ENCODE results near the gene BRINP1. TPM values are rescaled to one million over a fixed set of nuclear protein-coding genes. Genes with fewer than 3 reads are reported as not detected.

BRINP1 gene
- total and polyA plus RNA-seq, 2 donors (not counting 3 experiments of a cell fraction or from before 2014, with no cell fraction given), result 0.04 TPM; not detected in 1

DNA sequence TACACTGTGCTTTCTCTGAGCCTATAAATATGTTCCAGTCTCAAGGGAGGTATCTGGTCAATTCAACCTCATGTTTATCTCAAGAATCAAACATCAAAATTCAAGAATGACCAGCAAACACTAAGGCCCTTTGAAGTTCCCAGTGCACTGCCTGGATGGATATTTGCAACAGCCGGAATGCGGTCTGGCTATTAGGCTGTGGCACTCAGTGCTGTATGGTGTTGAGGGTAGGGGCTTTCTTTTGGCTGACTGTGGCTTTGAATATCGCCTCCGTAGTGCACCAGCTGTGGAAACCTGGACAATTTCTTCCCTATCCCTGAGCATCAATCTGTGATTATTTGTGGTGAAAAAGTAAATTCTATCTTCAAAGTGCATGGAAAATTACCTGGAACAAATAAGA, 220.4 kb downstream of the BRINP1 start:
- FAIRE-seq, result no peak
- Histone ChIP-seq H3K9ac (replicated peaks; ENCODE audit: extremely low read depth, insufficient read depth, low read length) (no peak overlapping the region), H3K9me1 (replicated peaks; ENCODE audit: control insufficient read depth, extremely low read depth, insufficient read depth, low read length) (no peaks in the 10 kb centered on the region), H3K9me3 (replicated peaks; ENCODE audit: control insufficient read depth, insufficient read depth, low read length) (peaks cover 3% of the 10 kb centered on the region), H2AFZ (ENCODE audit: low read depth, low read length) (no peak overlapping the region), H3K4me2 (ENCODE audit: insufficient read depth, low read length) (no peak overlapping the region), H3K4me3 (replicated peaks in 1 of 3; ENCODE audit: insufficient read depth in 1 of 3, low read depth in 1 of 3, low read length in 3 of 3) (no peak overlapping the region), H3K36me3 (ENCODE audit: control insufficient read depth in 2 of 2, extremely low read depth in 1 of 2, insufficient read depth in 2 of 2, low read length in 2 of 2) (no peaks in the 10 kb centered on the region), H3K27ac (ENCODE audit: insufficient read depth, low read depth, low read length) (no peak overlapping the region), H3K27me3 (ENCODE audit: control insufficient read depth in 2 of 2, insufficient read depth in 2 of 2, low read length in 2 of 2) (no peaks in the 10 kb centered on the region), H3K79me2 (ENCODE audit: control insufficient read depth, insufficient read depth, low read length) (no peaks in the 10 kb centered on the region), H3K4me1 (ENCODE audit: control insufficient read depth, extremely low read depth, insufficient read depth, low read length) (no peaks in the 10 kb centered on the region), H4K20me1 (replicated peaks; ENCODE audit: control insufficient read depth, extremely low read depth, insufficient read depth, low read length) (no peaks in the 10 kb centered on the region)
- intact Hi-C loops (cut with micrococcal nuclease) (no loop called here), dilution Hi-C loops (cut with MboI; ENCODE audit: extremely low pct_ligation_motif_present, low sequenced_read_pairs) (no loop called here)
- no TSS peak for BruUV-seq (replicated peaks)
- DNase-seq (ENCODE audit: low read depth, low spot score), result no peak
- TF ChIP-seq FOS (IDR thresholded peaks at IDR 0.05; ENCODE audit: borderline replicate concordance, insufficient read depth, low read length) (no peak), EZH2 (IDR thresholded peaks at IDR 0.05; ENCODE audit: borderline replicate concordance, low read depth, low read length, severe bottlenecking) (no peak), MAX (IDR thresholded peaks at IDR 0.05; ENCODE audit: insufficient read depth, insufficient read length) (no peak), CTCF (IDR thresholded peaks at IDR 0.05; ENCODE audit: extremely low read depth in 1 of 2, insufficient read depth in 1 of 2, low read depth in 1 of 2, low read length in 2 of 2) (no peak), MYC (IDR thresholded peaks at IDR 0.05; ENCODE audit: low read depth, low read length) (no peak), JUN (IDR thresholded peaks at IDR 0.05; ENCODE audit: borderline replicate concordance, insufficient read depth, insufficient read length, low read depth) (no peak)
- CTCF ChIA-PET, result no interaction called here
- POLR2A ChIA-PET, result no interaction called here

DNA sequence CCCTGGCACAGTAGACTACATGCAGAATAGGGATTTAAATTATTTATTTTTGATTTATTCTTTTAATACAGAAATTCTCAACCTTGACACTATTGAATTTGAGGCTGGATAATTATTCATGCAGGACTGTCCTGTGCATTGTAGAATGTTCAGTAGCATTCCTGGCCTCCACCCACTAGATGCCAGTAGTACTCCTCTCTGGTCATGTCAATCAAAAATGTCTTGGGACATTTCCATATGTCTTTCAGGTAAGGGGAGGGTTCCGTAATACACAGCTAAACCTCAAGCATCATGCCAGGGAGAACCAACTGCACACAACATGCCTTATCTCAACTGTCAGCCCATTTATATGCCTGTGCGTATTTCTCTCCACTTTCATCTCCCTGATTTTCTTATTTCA, 231.8 kb downstream of the BRINP1 start:
- ChIA-PET POLR2A (no interaction called here), CTCF (no interaction called here)
- no peak overlapping the region for H3K27ac ChIP-seq (ENCODE audit: insufficient read depth, low read depth, low read length)
- TF ChIP-seq GATA2 (IDR thresholded peaks at IDR 0.05; ENCODE audit: insufficient read depth, insufficient read length, low read depth, low read length), result no peak
- TF ChIP-seq EZH2 (IDR thresholded peaks at IDR 0.05; ENCODE audit: borderline replicate concordance, low read depth, low read length, severe bottlenecking), result no peak
- no peak for TF ChIP-seq JUN (IDR thresholded peaks at IDR 0.05; ENCODE audit: borderline replicate concordance, insufficient read depth, insufficient read length, low read depth)
- TF ChIP-seq FOS (IDR thresholded peaks at IDR 0.05; ENCODE audit: borderline replicate concordance, insufficient read depth, low read length), result no peak
- TF ChIP-seq MYC (IDR thresholded peaks at IDR 0.05; ENCODE audit: low read depth, low read length), result no peak
- no peak for TF ChIP-seq POLR2AphosphoS5 (IDR thresholded peaks at IDR 0.05; ENCODE audit: insufficient read depth, low read depth, low read length)
- no peak for TF ChIP-seq POLR2A (IDR thresholded peaks at IDR 0.05; ENCODE audit: low read depth, low read length)
- no peak for TF ChIP-seq MAX (IDR thresholded peaks at IDR 0.05; ENCODE audit: insufficient read depth, insufficient read length)
- TF ChIP-seq CTCF (IDR thresholded peaks at IDR 0.05; ENCODE audit: extremely low read depth in 1 of 2, insufficient read depth in 1 of 2, low read depth in 1 of 2, low read length in 2 of 2), result no peak
- H4K20me1 ChIP-seq (replicated peaks; ENCODE audit: control insufficient read depth, extremely low read depth, insufficient read depth, low read length), result no peaks in the 10 kb centered on the region
- H3K9me1 ChIP-seq (replicated peaks; ENCODE audit: control insufficient read depth, extremely low read depth, insufficient read depth, low read length), result no peaks in the 10 kb centered on the region
- dilution Hi-C loops (cut with MboI; ENCODE audit: extremely low pct_ligation_motif_present, low sequenced_read_pairs) (no loop called here), intact Hi-C loops (cut with micrococcal nuclease) (no loop called here)
- no peaks in the 10 kb centered on the region for H3K36me3 ChIP-seq (ENCODE audit: control insufficient read depth in 2 of 2, extremely low read depth in 1 of 2, insufficient read depth in 2 of 2, low read length in 2 of 2)
- no peak overlapping the region for H3K4me3 ChIP-seq (replicated peaks in 1 of 3; ENCODE audit: insufficient read depth in 1 of 3, low read depth in 1 of 3, low read length in 3 of 3)
- BruUV-seq (replicated peaks), result no TSS peak
- no peak overlapping the region for H3K9ac ChIP-seq (replicated peaks; ENCODE audit: extremely low read depth, insufficient read depth, low read length)
- no peaks in the 10 kb centered on the region for H3K27me3 ChIP-seq (ENCODE audit: control insufficient read depth in 2 of 2, insufficient read depth in 2 of 2, low read length in 2 of 2)
- DNase-seq (ENCODE audit: low read depth, low spot score) (no peak), FAIRE-seq (no peak)
- no peak overlapping the region for H3K4me2 ChIP-seq (ENCODE audit: insufficient read depth, low read length)
- no peak overlapping the region for H2AFZ ChIP-seq (ENCODE audit: low read depth, low read length)
- H3K4me1 ChIP-seq (ENCODE audit: control insufficient read depth, extremely low read depth, insufficient read depth, low read length), result no peaks in the 10 kb centered on the region
- H3K9me3 ChIP-seq (replicated peaks; ENCODE audit: control insufficient read depth, insufficient read depth, low read length), result no peaks in the 10 kb centered on the region
- no peaks in the 10 kb centered on the region for H3K79me2 ChIP-seq (ENCODE audit: control insufficient read depth, insufficient read depth, low read length)

Data from endothelial cell of umbilical vein (primary cell).